ENCODE measurements around the gene PDE1C. TPM values are rescaled to one million over a fixed set of nuclear protein-coding genes. Genes with fewer than 3 reads are reported as not detected.

The PDE1C gene
- total RNA-seq, 1 donor from 2014 or later, result 0.26 TPM

DNA sequence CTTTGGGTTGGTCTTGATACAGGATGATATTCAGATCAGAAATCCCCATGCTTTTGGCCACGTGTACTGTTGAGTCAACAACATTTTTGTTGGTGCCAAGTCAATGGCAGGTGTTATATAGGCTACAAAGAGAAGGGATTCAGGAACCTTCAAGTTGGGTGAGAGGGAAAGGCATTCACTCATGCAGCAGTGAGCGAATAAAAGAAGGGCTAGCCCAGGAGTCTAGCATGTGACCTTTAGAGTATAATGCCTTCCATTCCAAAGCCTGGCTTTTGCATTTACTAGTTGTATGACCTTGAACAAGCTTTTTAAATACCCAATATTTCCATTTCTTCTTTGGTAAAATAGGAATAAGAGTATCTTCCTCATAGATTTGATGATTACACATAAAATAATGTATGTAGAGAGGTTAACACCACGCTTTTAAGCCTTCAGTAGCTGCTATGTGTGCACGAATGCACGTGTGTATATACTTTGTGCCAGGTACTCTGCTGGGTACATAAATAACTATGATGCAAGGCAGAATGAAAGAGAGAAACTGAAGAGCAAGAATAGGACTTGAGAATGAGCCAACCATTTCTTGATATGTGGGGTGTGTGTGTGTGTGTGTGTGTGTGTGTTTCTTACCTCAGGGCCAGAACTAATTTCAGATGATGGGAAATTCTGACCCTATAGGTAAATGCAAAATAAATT is 163.6 kb downstream of the PDE1C start:
- no peaks in the 10 kb centered on the region for H3K9me3 Mint-ChIP-seq
- DNase-seq (ENCODE audit: low read depth, low spot score), result no peak
- TF ChIP-seq, protein P1, sequence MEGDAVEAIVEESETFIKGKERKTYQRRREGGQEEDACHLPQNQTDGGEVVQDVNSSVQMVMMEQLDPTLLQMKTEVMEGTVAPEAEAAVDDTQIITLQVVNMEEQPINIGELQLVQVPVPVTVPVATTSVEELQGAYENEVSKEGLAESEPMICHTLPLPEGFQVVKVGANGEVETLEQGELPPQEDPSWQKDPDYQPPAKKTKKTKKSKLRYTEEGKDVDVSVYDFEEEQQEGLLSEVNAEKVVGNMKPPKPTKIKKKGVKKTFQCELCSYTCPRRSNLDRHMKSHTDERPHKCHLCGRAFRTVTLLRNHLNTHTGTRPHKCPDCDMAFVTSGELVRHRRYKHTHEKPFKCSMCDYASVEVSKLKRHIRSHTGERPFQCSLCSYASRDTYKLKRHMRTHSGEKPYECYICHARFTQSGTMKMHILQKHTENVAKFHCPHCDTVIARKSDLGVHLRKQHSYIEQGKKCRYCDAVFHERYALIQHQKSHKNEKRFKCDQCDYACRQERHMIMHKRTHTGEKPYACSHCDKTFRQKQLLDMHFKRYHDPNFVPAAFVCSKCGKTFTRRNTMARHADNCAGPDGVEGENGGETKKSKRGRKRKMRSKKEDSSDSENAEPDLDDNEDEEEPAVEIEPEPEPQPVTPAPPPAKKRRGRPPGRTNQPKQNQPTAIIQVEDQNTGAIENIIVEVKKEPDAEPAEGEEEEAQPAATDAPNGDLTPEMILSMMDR (conservative IDR thresholded peaks at IDR 0.05), result no peak
- H3K4me1 Mint-ChIP-seq, result no peaks in the 10 kb centered on the region
- H3K36me3 Mint-ChIP-seq (ENCODE audit: low read depth), result no peaks in the 10 kb centered on the region
- H3K27me3 Mint-ChIP-seq (ENCODE audit: low read depth), result no peaks in the 10 kb centered on the region
- no peak overlapping the region for H3K4me3 Mint-ChIP-seq
- no peak overlapping the region for H3K27ac Mint-ChIP-seq (ENCODE audit: unreplicated experiment)

DNA sequence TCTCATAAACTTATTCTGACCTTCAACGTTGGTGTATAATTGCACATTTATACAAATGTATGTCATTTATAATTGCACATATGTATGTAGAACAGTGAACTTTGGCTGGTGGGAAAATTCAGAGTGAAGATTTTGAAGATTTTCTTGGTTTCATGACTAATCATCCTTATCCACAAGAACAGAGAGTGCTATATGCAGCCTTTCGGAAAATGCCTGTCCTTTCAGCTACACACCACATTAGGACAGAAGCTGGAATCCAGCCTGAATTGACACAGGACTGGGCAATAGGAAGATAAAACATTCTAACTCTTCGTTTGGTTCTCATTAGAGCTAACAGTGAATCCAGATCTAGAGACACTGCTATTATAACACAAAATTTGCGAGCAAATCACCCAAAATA is 166.2 kb downstream of the PDE1C start:
- no peak for DNase-seq (ENCODE audit: low read depth, low spot score)
- no peaks in the 10 kb centered on the region for H3K36me3 Mint-ChIP-seq (ENCODE audit: low read depth)
- H3K9me3 Mint-ChIP-seq, result no peaks in the 10 kb centered on the region
- H3K4me1 Mint-ChIP-seq, result no peaks in the 10 kb centered on the region
- TF ChIP-seq, protein P1 (conservative IDR thresholded peaks at IDR 0.05), result no peak
- no peak overlapping the region for H3K27ac Mint-ChIP-seq (ENCODE audit: unreplicated experiment)
- H3K27me3 Mint-ChIP-seq (ENCODE audit: low read depth), result no peaks in the 10 kb centered on the region
- H3K4me3 Mint-ChIP-seq, result no peak overlapping the region

DNA sequence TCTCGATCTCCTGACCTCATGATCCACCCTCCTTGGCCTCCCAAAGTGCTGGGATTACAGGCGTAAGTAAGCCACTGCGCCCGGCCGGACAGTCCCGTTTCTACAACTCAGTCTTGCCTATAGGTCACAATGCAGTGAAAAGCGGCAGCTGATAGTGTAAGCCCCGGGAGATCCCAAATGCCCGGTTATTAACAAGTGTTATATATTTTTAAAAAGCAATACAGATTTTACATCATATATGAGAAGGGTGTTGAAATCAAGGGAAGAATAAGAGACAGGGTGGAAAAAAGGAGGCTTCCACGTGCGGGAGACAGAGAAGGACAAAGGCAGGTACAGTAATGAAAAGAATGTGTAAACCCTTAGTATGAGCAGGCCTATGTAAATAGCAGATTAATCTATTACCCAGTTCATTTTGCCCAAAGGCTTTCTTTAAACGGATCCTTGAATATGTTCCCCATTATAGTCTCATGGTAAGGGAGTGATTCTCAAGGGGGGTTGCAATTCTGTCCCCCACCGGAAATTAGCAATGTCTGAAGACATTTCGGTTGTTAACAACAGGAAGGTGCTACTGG is 170.8 kb downstream of the PDE1C start:
- Mint-ChIP-seq H3K27ac (ENCODE audit: unreplicated experiment) (no peak overlapping the region), H3K9me3 (no peaks in the 10 kb centered on the region), H3K4me1 (no peaks in the 10 kb centered on the region), H3K27me3 (ENCODE audit: low read depth) (no peaks in the 10 kb centered on the region), H3K4me3 (no peak overlapping the region), H3K36me3 (ENCODE audit: low read depth) (no peaks in the 10 kb centered on the region)
- TF ChIP-seq, protein P1 (conservative IDR thresholded peaks at IDR 0.05), result no peak
- no peak for DNase-seq (ENCODE audit: low read depth, low spot score)

DNA sequence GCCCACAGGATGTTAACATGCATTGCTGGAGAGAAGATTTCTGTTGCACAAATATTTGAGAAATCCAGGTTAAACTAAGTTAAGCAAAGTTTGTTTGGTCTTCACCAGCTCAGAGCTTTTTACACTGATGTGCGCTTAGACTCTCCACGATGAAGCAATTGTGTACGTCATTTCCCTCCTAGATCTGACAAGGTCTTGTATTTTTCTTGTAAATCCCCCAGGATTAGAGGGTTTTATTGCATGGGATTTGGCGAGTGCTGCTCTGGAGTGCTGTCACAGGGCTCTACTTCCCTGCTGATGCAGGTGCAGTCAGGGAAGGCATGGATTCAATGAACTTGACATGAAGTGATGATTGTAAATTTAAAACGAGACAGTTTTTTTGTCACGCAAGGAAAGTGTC is 173.3 kb downstream of the PDE1C start:
- Mint-ChIP-seq H3K27ac (ENCODE audit: unreplicated experiment) (no peak overlapping the region), H3K9me3 (no peaks in the 10 kb centered on the region), H3K36me3 (ENCODE audit: low read depth) (no peaks in the 10 kb centered on the region), H3K27me3 (ENCODE audit: low read depth) (no peaks in the 10 kb centered on the region), H3K4me1 (no peaks in the 10 kb centered on the region), H3K4me3 (no peak overlapping the region)
- DNase-seq (ENCODE audit: low read depth, low spot score), result no peak
- TF ChIP-seq, protein P1 (conservative IDR thresholded peaks at IDR 0.05), result no peak

DNA sequence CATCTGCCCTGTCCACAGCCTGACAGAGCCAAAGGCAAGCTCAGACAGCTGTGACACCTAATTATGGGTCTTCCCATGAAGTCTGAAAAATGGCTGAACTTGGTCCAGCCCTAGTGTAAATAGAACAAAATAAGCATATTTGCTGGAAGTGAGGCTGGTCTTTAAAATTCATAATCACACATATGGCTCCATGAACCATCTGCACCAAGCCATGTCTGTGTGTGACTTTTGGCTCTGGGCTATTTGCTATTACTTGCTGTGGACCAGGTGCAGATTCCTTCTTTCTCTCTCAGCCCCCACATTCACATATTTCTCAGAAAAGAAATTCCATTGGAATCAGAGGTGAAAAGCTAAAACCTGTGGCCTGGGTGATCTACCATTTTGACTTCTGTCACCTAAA is 175.9 kb downstream of the PDE1C start:
- Mint-ChIP-seq H3K27me3 (ENCODE audit: low read depth) (no peaks in the 10 kb centered on the region), H3K27ac (ENCODE audit: unreplicated experiment) (no peak overlapping the region), H3K4me1 (no peaks in the 10 kb centered on the region), H3K4me3 (no peak overlapping the region), H3K36me3 (ENCODE audit: low read depth) (no peaks in the 10 kb centered on the region), H3K9me3 (no peaks in the 10 kb centered on the region)
- TF ChIP-seq, protein P1 (conservative IDR thresholded peaks at IDR 0.05), result no peak
- no peak for DNase-seq (ENCODE audit: low read depth, low spot score)
